Prostate gland (tissue), 2 donors: ENCODE results near the gene LYPD6B.

Source experiments
- POLR2A ChIP-seq: fragments of 450-650 bp; IDR thresholded peaks from one replicate; pipeline ENCODE4 v1.6.1; 2016; ENCODE audit warnings: antibody characterized with exemption, mild to moderate bottlenecking
- POLR2AphosphoS5 ChIP-seq: sonication (generic); formaldehyde crosslinking; IDR thresholded peaks from one replicate; pipeline ENCODE4 v1.6.1; 2017; ENCODE audit warnings: antibody characterized with exemption
- TF ChIP-seq, protein P1 (sequence below), 4 experiments: fragments of 200-600 bp in 2 of 4; fragments of 450-650 bp in 2 of 4; sonication (generic) in 2 of 4; IDR thresholded peaks; 1 replicate in 3 of 4; 2 replicates in 1 of 4; pipeline ENCODE4 v1.5.1; 2016 to 2019; ENCODE audit warnings: antibody characterized with exemption in 4 of 4, mild to moderate bottlenecking in 2 of 4, moderate library complexity in 2 of 4

DNA sequence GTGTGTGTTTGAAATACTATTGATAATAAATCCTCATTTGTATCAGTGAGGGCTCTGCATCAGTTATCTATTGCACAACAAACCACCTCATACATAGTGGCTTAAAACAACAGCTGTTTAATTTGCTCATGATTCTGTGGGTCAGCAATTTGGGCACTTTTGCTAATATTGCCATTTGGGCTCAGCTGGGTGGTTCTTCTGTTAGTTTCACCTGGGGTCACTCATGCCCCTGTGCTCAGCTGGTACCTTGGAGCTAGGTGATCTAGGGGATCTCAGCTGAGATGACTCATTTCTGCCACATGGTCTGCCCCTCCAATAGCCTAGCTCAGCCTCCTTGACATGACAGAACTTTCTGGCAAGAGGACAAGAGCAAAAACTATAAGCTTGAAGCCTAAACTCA lies 126.3 kb downstream of the LYPD6B start:
- TF ChIP-seq, protein P1, sequence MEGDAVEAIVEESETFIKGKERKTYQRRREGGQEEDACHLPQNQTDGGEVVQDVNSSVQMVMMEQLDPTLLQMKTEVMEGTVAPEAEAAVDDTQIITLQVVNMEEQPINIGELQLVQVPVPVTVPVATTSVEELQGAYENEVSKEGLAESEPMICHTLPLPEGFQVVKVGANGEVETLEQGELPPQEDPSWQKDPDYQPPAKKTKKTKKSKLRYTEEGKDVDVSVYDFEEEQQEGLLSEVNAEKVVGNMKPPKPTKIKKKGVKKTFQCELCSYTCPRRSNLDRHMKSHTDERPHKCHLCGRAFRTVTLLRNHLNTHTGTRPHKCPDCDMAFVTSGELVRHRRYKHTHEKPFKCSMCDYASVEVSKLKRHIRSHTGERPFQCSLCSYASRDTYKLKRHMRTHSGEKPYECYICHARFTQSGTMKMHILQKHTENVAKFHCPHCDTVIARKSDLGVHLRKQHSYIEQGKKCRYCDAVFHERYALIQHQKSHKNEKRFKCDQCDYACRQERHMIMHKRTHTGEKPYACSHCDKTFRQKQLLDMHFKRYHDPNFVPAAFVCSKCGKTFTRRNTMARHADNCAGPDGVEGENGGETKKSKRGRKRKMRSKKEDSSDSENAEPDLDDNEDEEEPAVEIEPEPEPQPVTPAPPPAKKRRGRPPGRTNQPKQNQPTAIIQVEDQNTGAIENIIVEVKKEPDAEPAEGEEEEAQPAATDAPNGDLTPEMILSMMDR (IDR thresholded peaks at IDR 0.05): no peak
- TF ChIP-seq POLR2AphosphoS5 (no peak), POLR2A (no peak)
